Ascending aorta (tissue), 2 donors: ENCODE measurements around the gene ENPP5. TPM values are rescaled to one million over a fixed set of nuclear protein-coding genes. Genes with fewer than 3 reads are reported as not detected.

ENCODE experiments used
- DNase-seq, 2 donors: peaks; one replicate each; pipeline ENCODE4 v3.0.0-alpha.2; 2019; ENCODE audit warnings: low spot score in 2 of 2
- H3K27ac ChIP-seq, 2 donors: fragments of 200-600 bp; sonication (generic); one replicate each; pipeline ENCODE4 v1.5.1; 2016 to 2017; ENCODE audit warnings: mild to moderate bottlenecking in 1 of 2
- H3K27me3 ChIP-seq: fragments of 200-600 bp; sonication (generic); one replicate; pipeline ENCODE4 v1.5.1; 2017
- H3K36me3 ChIP-seq, 2 donors: fragments of 200-600 bp; sonication (generic); one replicate each; pipeline ENCODE4 v1.5.1; 2016
- H3K4me1 ChIP-seq, 2 donors: fragments of 200-600 bp; sonication (generic); one replicate each; pipeline ENCODE4 v1.5.1; 2016 to 2017; ENCODE audit warnings: mild to moderate bottlenecking in 1 of 2
- H3K4me3 ChIP-seq, 2 donors: fragments of 200-600 bp; sonication (generic); one replicate each; pipeline ENCODE4 v1.5.1; 2016 to 2017; ENCODE audit warnings: mild to moderate bottlenecking in 1 of 2
- H3K9me3 ChIP-seq, 2 donors: fragments of 200-600 bp; sonication (generic); one replicate each; pipeline ENCODE4 v1.5.1; 2016
- CTCF ChIP-seq, 3 experiments: fragments of 200-600 bp in 2 of 3; fragments of 450-650 bp in 1 of 3; sonication (generic) in 2 of 3; IDR thresholded peaks; one replicate each; pipeline ENCODE4 v1.5.1; 2016 to 2019; ENCODE audit warnings: antibody characterized with exemption in 3 of 3, mild to moderate bottlenecking in 1 of 3, moderate library complexity in 1 of 3
- intact Hi-C: fragments of 100-400 bp; cut with DNase I; formaldehyde crosslinking; loops from one replicate; pipeline ENCODE4 v1.15.1; 2023
- total RNA-seq: library from RNA; depleted of rRNA; stranded (reverse); fragments of >200 nt; gene quantifications from one replicate; pipeline ENCODE4 v1.1.0, GENCODE V29; 2016

The ENPP5 gene
- total RNA-seq, 1 donor from 2014 or later: 0.53 TPM

DNA sequence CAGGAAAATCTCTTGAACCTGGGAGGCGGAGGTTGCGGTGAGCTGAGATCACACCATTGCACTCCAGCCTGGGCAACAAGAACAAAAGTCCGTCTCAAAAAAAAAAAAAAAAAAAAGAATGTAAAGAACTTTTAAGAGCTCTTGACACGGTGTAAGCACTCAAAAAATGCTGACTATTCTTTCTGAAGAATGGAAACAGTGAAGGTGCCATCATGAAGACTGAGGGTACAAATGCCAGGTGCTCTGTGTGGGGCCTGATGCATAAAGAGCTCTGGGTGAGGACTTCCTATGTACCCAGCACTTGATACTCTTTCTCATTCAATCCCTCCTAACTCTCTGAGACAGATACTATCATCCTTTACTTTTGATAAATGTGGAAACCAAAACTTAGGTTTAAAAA lies 45.0 kb upstream of the ENPP5 start:
- H3K27ac ChIP-seq: peak overlapping the region in 1 of 2 donors; percentile 97
- intact Hi-C loops: loop anchor here (2.0 to 5.0 kb wide), 3 partner anchors 88 to 305 kb away; partner anchors contain the start of gene ENPP4

DNA sequence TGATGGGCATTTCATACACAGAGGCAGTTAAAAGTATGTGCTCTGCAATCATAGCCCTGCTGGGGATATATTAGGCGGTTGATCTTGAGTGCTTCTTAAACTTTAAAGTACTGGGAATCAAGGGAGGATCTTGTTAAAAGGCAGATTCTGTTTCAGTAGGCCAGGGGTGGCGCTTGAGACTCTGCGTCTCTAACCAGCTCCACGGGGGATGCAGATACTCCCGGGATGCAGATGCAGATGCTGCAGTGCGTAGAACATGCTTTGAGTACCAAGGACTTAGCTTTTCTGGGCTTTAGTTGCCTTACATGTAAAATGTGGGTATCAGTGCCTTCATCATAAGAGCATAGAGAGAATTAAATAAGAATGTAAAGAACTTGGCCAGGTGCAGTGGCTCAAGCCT lies 44.4 kb upstream of the ENPP5 start:
- H3K36me3 ChIP-seq: no peaks in the 10 kb centered on the region
- H3K9me3 ChIP-seq: no peaks in the 10 kb centered on the region
- intact Hi-C loops: loop anchor here (5.0 kb wide), 1 partner anchor 88 kb away; the partner anchor contains the start of gene ENPP4
- peaks cover 9 to 30% of the 10 kb centered on the region in 2 donors for H3K4me1 ChIP-seq
- no peak overlapping the region for H3K4me3 ChIP-seq
- no peak for DNase-seq
- no peak overlapping the region for H3K27ac ChIP-seq
- TF ChIP-seq CTCF (IDR thresholded peaks at IDR 0.05): no peak
- no peaks in the 10 kb centered on the region for H3K27me3 ChIP-seq

More for the DNA sequence above, 45.0 kb upstream of the ENPP5 start:
- Histone ChIP-seq H3K4me3 (no peak overlapping the region), H3K36me3 (no peaks in the 10 kb centered on the region), H3K4me1 (peaks cover 9 to 36% of the 10 kb centered on the region in 2 donors), H3K27me3 (no peaks in the 10 kb centered on the region), H3K9me3 (no peaks in the 10 kb centered on the region)
- no peak for DNase-seq
- TF ChIP-seq CTCF (IDR thresholded peaks at IDR 0.05): no peak

- H3K36me3 ChIP-seq: no peaks in the 10 kb centered on the region
- H3K9me3 ChIP-seq: no peaks in the 10 kb centered on the region
- H3K4me3 ChIP-seq: no peak overlapping the region
- no peaks in the 10 kb centered on the region for H3K27me3 ChIP-seq
- peaks cover 0 to 5% of the 10 kb centered on the region in 2 donors for H3K4me1 ChIP-seq
- H3K27ac ChIP-seq: no peak overlapping the region
- no peak for TF ChIP-seq CTCF (IDR thresholded peaks at IDR 0.05)
- intact Hi-C loops: no loop called here
- no peak for DNase-seq
Measured at GRCh38 chr6:46211917-46212316, 41.1 kb upstream of the ENPP5 start.

- Histone ChIP-seq H3K9me3 (no peaks in the 10 kb centered on the region), H3K4me3 (no peak overlapping the region), H3K36me3 (no peaks in the 10 kb centered on the region), H3K27me3 (no peaks in the 10 kb centered on the region), H3K27ac (no peak overlapping the region), H3K4me1 (no peaks in the 10 kb centered on the region)
- TF ChIP-seq CTCF (IDR thresholded peaks at IDR 0.05): no peak
- DNase-seq: no peak
- intact Hi-C loops: no loop called here
Measured at GRCh38 chr6:46210294-46210693, 39.5 kb upstream of the ENPP5 start.

- H3K4me1 ChIP-seq: no peaks in the 10 kb centered on the region
- TF ChIP-seq CTCF (IDR thresholded peaks at IDR 0.05): no peak
- H3K9me3 ChIP-seq: no peaks in the 10 kb centered on the region
- no peak for DNase-seq
- intact Hi-C loops: no loop called here
- no peaks in the 10 kb centered on the region for H3K36me3 ChIP-seq
- H3K4me3 ChIP-seq: no peak overlapping the region
- H3K27ac ChIP-seq: no peak overlapping the region
- H3K27me3 ChIP-seq: no peaks in the 10 kb centered on the region
Measured at GRCh38 chr6:46208303-46208702, 37.5 kb upstream of the ENPP5 start.

GRCh38 chr6:46207174-46207573 lies 36.4 kb upstream of the ENPP5 start:
- no peak for TF ChIP-seq CTCF (IDR thresholded peaks at IDR 0.05)
- intact Hi-C loops: no loop called here
- Histone ChIP-seq H3K27me3 (no peaks in the 10 kb centered on the region), H3K9me3 (no peaks in the 10 kb centered on the region), H3K4me3 (no peak overlapping the region), H3K4me1 (no peaks in the 10 kb centered on the region), H3K36me3 (no peaks in the 10 kb centered on the region), H3K27ac (no peak overlapping the region)
- DNase-seq: no peak
